ENCODE results near the gene RBM8A. TPM values are rescaled to one million over a fixed set of nuclear protein-coding genes. Genes with fewer than 3 reads are reported as not detected.

The RBM8A gene
- polyA plus RNA-seq, 1 donor from 2014 or later, result 183 TPM

DNA sequence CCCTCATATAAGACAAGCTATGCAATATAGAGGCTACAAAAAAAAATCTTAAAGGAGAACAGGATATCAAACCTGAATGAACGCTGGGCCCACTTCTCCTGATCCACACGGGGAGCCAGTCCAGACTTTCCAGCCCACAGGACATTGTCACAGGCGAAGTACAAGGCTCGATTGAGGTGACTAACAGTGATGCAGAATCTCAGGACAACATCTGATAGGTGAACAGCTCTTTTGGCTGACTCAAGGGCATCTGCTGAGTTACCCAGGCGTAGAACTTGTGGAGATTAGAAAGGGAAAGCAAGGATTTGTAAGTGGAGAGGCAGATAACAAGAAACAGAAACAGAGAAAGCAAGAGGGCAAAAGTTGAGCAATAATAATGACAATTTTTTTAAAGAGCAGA is 10.5 kb downstream of the RBM8A start:
- Mint-ChIP-seq H3K27ac (peak overlapping the region in 2 of 3 donors; percentile 74 to 90), H3K9me3 (no peaks in the 10 kb centered on the region), H3K4me1 (peaks cover 16 to 31% (median 21%) of the 10 kb centered on the region in 3 donors), H3K27me3 (no peaks in the 10 kb centered on the region), H3K36me3 (peaks cover 2% of the 10 kb centered on the region), H3K4me3 (peak overlapping the region; percentile 40 to 100 (median 84))

DNA sequence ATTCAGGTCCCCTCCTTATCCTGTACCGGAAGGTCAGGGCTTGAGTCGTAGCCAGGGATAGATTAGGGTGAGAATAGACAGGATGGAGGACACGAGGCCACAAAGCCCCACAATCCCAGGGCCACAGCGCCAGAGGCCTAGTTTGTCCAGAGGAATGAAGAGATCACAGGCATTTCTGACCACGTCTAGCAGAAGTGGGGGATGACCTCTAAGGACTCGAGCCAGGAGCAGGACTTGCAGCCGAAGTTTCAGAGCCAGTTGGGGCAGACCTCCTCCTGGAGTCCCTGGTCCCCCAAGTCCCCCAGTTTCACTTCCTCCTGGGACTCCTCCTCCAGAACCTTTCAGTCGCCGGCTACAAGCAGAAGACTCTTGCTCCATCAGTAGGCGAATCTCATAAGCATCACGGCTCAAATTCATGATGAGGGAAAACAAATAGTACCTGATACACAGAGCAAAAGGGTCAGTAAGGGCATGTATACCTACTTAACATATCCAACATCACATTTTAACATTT is 15.1 kb downstream of the RBM8A start:
- no peaks in the 10 kb centered on the region for H3K9me3 Mint-ChIP-seq
- H3K27me3 Mint-ChIP-seq, result no peaks in the 10 kb centered on the region
- peak overlapping the region in 1 of 3 donors; percentile 75 for H3K27ac Mint-ChIP-seq
- H3K4me3 Mint-ChIP-seq, result peak overlapping the region in 1 of 4 donors; percentile 31
- peaks cover 3% of the 10 kb centered on the region for H3K36me3 Mint-ChIP-seq
- H3K4me1 Mint-ChIP-seq, result peaks cover 11 to 19% (median 17%) of the 10 kb centered on the region in 3 donors

DNA sequence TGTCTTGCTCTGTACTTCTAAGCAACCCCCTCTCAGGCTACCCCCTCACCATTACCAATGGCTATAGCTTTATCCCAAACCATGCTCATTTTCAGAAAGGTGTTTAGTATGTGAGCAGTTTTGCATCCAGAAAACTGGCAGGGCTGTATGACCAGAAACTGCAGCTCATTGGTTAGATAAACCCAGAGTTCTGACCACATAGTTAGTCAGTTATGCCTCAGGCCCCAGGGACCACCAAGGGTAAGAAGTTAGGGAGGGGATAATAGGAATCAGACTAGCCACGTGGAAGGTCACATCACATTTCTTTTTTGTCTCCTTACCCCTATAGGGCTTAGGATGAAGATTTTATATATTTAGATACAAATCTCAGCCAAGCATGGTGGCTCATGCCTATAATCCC is 18.6 kb downstream of the RBM8A start:
- Mint-ChIP-seq H3K27me3 (no peaks in the 10 kb centered on the region), H3K4me3 (no peak overlapping the region), H3K9me3 (no peaks in the 10 kb centered on the region), H3K36me3 (peaks cover 3% of the 10 kb centered on the region), H3K4me1 (peaks cover 8 to 11% (median 9%) of the 10 kb centered on the region in 3 donors), H3K27ac (no peak overlapping the region)

DNA sequence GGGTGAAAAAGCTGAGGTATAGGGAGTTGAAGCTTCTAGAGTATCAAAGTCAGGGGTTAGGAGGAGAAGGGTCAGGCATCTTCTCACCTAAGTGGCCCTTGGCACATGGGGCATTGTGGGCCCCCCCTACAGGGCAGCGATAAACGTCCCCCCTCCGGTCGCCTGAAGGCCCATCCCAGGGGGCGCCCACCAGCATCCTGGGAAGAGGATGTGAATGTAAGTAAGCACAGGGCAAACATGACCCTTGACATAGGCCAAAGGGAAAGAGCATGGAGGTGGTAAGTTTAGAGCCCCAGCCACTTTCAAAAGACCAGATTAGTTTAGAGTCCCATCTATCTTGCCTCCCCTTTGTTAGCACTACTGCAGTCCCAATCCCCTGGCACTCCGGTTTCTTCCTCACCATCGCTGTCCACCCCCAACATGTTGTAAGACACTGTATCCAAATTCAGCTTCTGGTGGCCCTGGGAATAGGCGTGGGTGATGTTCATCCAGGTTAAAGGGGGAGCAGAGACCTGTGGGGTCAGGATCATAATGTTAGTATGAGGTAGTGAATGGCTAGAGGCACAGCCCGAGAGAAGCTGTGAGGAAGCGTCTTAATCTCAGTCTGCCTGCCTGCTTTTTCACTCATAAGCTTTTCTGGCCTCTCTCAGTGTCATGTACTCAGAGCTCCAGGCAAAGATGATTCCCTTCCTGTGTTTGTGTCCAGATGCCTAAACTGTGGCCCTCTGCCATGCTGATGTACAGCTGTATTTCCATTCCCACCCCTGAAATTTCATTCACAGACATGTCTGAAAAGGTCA is 20.1 kb downstream of the RBM8A start:
- peaks cover 4% of the 10 kb centered on the region for H3K36me3 Mint-ChIP-seq
- H3K27me3 Mint-ChIP-seq, result no peaks in the 10 kb centered on the region
- H3K9me3 Mint-ChIP-seq, result no peaks in the 10 kb centered on the region
- peaks cover 3 to 7% (median 5%) of the 10 kb centered on the region in 3 donors for H3K4me1 Mint-ChIP-seq
- no peak overlapping the region for H3K27ac Mint-ChIP-seq
- H3K4me3 Mint-ChIP-seq, result no peak overlapping the region

DNA sequence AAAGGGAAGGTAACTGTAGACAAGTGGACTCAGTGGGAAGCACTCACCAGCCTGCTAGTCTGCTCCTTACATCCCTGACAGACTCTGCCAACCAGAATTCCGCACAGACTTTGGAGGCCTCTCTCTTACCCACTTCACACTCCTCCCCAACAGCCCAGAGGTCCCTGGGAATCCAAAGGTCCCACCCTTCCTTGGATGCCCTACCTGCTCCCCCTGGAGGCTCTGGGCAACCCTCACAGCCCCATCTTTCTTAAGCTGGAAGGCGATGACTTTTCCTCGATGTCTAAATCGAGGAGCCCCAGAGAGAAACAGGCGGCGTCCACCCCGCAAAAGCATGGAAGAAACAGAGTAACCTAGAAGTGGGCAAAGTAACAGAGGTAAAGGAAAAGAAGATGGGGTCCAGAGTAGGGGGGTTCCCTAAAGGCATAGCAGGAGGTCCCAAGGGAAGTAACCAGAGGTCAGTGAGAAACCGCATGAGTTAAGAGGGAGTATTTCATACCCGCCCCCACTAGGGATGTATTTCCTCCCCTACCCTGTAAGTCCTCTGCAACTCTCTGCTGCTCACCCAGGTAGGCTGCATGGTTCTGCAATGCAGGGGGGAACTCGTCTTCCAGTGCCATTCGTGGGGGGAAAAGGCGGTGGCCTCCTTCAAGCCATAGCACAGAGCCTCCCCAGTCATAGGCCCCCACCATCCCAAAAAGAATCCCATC is 25.8 kb downstream of the RBM8A start:
- peaks cover 7% of the 10 kb centered on the region for H3K36me3 Mint-ChIP-seq
- H3K27me3 Mint-ChIP-seq, result no peaks in the 10 kb centered on the region
- H3K4me3 Mint-ChIP-seq, result no peak overlapping the region
- H3K27ac Mint-ChIP-seq, result no peak overlapping the region
- no peaks in the 10 kb centered on the region for H3K4me1 Mint-ChIP-seq
- no peaks in the 10 kb centered on the region for H3K9me3 Mint-ChIP-seq

DNA sequence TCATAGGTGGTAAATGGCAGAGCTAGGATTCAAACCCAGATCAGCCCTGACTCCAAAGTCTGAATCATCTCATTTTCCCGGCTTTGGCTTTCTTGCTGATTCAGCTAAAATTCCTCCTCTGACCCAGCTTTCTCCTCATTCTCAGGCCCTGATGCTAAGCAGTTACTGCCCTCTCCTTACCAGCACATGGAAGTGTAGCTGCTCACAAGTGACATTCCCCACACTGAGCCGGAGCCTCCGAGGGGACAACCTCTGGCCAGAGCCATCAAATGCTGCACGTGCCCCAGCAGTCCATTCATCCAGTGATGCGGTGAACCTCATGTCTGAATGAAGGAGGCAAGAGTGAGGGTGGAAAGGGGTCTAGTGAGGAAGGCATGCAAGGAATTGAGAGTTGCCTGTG is 28.5 kb downstream of the RBM8A start:
- Mint-ChIP-seq H3K4me1 (no peaks in the 10 kb centered on the region), H3K27me3 (no peaks in the 10 kb centered on the region), H3K4me3 (no peak overlapping the region), H3K36me3 (peaks cover 7% of the 10 kb centered on the region), H3K27ac (no peak overlapping the region), H3K9me3 (no peaks in the 10 kb centered on the region)

DNA sequence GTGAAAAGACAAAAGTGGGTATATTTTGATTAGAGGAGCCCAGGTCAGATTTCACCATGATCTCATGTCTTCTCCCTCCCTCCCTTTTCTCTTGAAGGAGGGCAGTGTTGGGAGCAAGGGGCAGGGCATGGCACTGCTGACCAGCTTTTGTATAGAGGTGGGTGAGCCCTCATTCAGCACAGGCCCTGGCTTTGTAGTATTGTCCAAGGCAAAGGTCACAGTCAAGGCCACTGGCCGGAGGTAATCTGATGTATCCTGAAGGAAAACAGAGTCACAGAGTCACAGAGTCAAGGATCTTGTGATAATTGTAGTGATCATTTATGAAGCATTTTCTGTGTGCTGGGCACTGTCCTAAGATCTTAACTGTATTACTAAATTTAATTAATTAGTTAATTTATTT is 29.3 kb downstream of the RBM8A start:
- Mint-ChIP-seq H3K36me3 (peaks cover 7% of the 10 kb centered on the region), H3K4me3 (no peak overlapping the region), H3K27me3 (no peaks in the 10 kb centered on the region), H3K4me1 (no peaks in the 10 kb centered on the region), H3K27ac (no peak overlapping the region), H3K9me3 (no peaks in the 10 kb centered on the region)

DNA sequence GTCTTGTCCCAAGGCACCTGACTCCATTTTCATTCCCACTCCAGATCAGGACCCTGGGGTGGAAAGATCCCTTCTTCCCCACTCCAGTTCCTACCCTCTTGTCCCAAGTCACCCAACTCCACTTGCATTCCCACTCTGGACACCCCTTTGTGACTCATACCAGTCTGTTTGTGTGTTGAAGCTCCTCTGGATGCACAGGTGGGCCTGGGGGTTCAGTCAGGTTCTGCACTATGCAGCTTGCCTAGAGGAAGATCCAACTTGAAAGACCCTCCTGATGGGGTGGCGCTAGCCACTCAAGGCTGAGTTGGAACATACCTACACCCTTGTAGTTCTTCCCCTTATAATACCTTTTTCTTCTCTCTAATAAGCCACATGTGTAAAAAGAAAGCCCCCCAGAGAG is 31.8 kb downstream of the RBM8A start:
- H3K27me3 Mint-ChIP-seq, result no peaks in the 10 kb centered on the region
- no peaks in the 10 kb centered on the region for H3K4me1 Mint-ChIP-seq
- H3K36me3 Mint-ChIP-seq, result peaks cover 4% of the 10 kb centered on the region
- no peak overlapping the region for H3K27ac Mint-ChIP-seq
- no peak overlapping the region for H3K4me3 Mint-ChIP-seq
- H3K9me3 Mint-ChIP-seq, result no peaks in the 10 kb centered on the region

DNA sequence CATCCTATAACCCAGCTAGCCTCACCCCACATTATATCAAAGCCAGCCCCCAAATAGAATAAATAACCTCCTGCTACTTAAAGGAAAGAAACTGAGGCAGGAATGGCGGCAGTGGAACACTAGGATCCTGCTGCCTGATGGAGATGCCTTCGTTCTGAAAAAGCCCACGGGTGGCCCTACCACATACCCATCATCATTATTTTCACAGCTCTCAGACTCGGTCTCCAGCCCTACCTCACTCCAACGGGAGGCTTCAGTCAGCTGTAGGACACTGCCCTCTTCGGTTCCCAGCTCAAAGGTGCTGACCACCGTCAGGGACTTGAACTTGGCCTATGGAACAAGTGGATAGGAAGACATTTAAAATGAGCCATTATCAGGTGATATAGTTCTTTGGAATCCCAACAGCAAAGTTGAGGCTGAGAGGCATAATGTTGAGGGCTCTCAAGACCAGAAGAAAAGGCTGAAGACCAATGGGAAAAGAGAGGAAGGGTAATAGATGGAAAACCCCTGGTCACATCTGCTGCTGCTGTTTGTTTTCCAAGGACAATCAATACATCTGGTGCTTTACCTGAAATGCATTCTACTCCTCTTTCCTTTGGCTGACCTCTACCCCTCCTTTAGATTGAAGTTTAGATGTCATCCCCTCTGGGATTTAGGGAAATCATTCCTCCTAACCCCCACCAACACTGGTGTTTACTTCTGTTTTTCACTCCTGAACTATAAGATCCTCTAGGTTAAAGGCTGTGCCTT is 33.8 kb downstream of the RBM8A start:
- Mint-ChIP-seq H3K4me1 (no peaks in the 10 kb centered on the region), H3K36me3 (peaks cover 3% of the 10 kb centered on the region), H3K9me3 (no peaks in the 10 kb centered on the region), H3K27me3 (no peaks in the 10 kb centered on the region), H3K27ac (no peak overlapping the region), H3K4me3 (no peak overlapping the region)

DNA sequence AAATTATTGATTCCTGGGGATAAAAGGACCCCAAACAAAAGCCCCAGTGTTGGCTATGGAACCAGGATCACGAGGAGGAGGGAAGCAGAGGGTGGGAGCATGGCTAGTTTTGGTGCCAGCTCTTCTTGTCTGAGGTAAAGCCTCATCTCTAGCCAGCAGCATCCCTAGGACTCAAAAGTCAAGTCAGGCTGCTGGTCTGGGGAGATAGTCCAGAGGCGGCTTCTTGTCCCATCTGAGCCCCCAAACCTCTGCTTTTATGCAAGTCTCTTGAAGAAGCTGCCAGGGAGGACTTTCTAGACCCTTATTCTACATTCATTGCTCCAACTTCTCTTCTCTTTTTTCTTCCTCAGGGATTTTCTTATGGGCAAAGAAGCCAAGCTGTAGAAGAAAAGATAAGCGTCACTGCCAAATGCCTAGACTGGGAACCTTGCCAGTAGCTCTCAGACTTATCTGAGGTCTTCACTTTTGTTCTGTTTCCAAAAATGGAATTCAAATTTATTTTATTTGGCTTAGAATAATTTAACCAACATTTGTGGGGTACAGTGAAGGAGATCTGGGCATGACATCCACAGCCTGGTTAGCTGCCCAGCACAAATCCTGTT is 34.7 kb downstream of the RBM8A start:
- no peaks in the 10 kb centered on the region for H3K27me3 Mint-ChIP-seq
- no peaks in the 10 kb centered on the region for H3K36me3 Mint-ChIP-seq
- H3K4me1 Mint-ChIP-seq, result no peaks in the 10 kb centered on the region
- no peak overlapping the region for H3K27ac Mint-ChIP-seq
- H3K4me3 Mint-ChIP-seq, result no peak overlapping the region
- H3K9me3 Mint-ChIP-seq, result no peaks in the 10 kb centered on the region

DNA sequence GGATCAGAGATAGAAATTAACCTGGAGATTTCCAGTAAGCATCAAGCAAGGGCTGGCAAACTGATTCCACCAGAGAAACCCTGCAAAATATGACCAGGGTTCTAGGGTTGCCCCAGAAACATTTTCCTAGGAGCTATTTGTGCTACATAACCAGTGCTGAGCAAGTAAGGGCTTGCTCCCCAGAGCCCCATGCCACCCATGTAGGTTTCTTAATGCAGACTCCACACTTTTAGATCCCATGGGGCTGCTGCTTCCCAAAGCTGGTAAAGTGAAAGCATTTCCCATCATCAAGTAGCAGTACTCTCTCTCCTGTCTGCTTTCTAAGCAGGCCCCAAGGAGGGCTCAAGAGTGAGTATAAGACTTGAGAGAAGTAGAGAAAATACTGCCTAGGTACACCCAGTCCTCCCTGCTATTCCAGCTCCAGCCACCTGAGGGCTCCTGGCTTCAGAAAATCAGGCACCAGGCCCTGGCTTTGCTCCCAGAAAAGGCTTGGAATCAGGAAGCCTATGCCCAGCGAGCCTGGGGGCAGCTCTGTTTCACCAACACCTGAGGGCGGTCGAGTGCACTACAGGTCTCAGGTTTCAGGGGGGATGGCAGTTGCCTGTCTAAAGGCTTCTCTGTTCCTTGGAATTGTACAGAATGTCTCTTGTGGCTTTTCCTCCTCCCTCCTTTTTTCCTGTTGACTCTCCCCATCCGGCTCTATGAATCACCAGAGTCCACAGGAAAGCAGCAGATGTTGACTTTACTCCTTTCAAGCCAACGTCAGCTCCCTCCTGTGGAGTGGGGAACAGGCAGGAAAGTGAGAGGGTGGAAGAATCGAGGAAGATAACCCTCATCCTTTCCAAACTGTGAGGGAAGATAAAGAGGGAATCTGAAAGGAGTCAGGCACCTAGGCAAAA is 35.4 kb downstream of the RBM8A start:
- Mint-ChIP-seq H3K4me3 (no peak overlapping the region), H3K27ac (no peak overlapping the region)

DNA sequence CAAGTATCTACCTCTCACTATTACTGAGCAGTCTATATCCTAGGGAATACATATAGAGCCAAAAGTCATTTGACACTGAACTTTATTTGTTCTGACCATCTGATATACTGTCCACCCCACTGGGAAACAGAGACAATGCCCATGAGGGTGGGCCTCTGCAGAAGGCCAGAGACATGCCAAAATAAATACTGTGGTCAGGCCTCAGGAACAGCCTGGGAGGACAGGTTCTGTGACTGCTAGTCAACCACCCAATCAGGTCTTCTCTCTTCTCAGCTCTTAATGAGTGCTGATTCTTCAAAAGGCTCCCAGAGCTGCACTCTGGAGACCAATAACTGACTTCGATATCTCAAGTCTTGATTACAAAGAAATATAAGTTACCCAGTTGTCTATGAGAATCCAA is 36.1 kb downstream of the RBM8A start:
- Mint-ChIP-seq H3K9me3 (no peaks in the 10 kb centered on the region), H3K27me3 (no peaks in the 10 kb centered on the region), H3K4me3 (no peak overlapping the region), H3K27ac (no peak overlapping the region), H3K4me1 (peaks cover 0 to 3% (median 1%) of the 10 kb centered on the region in 3 donors), H3K36me3 (no peaks in the 10 kb centered on the region)

More for the DNA sequence above, 35.4 kb downstream of the RBM8A start:
- Mint-ChIP-seq H3K27me3 (no peaks in the 10 kb centered on the region), H3K9me3 (no peaks in the 10 kb centered on the region), H3K36me3 (no peaks in the 10 kb centered on the region), H3K4me1 (peaks cover 0 to under 1% (median 0%) of the 10 kb centered on the region in 3 donors)

DNA sequence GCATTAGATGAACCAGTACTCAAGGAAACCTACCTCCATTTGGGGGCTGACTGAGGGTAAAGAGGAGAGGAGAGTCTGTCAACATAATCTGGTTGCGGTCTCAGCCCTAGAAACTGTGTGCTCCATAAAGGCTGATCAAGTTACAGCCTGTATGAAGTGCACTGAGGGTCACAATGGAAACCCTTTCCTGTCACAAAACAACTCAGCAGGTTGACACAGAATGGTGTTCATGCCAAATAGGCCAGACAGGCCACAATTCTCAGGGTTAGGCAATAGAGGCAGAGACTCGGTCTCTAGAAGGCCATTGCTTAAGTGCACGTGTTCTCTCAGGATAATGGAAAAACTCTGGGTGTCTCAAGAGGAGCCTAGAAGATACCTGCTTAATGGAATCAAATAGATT is 37.6 kb downstream of the RBM8A start:
- Mint-ChIP-seq H3K27ac (no peak overlapping the region), H3K4me1 (peaks cover 0 to 12% (median 8%) of the 10 kb centered on the region in 3 donors), H3K4me3 (no peak overlapping the region), H3K36me3 (no peaks in the 10 kb centered on the region), H3K27me3 (peaks cover 2% of the 10 kb centered on the region), H3K9me3 (no peaks in the 10 kb centered on the region)

DNA sequence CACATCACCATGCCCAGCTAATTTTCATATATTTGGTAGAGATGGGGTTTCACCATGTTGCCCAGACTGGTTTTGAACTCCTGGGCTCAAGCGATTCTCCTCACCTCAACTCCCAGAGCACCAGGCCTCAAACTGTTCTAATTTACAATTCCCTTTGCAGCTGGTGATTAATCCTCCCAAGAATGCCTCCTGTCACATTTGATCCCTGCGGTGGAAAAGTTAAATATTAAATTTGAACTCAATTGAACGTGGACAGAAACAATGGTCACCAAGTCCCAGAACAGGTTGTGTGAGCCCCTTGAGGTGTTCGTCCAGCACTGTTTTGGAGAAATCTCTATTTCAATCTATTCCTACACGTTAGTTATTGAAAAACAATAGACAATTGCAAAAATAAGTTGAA is 39.7 kb downstream of the RBM8A start:
- Mint-ChIP-seq H3K9me3 (no peaks in the 10 kb centered on the region), H3K36me3 (no peaks in the 10 kb centered on the region), H3K4me3 (peak overlapping the region in 1 of 4 donors; percentile 21), H3K4me1 (peaks cover 0 to 12% (median 10%) of the 10 kb centered on the region in 3 donors), H3K27me3 (peaks cover 7% of the 10 kb centered on the region), H3K27ac (no peak overlapping the region)
